ENCODE results near the gene IMPDH2. TPM values are rescaled to one million over a fixed set of nuclear protein-coding genes. Genes with fewer than 3 reads are reported as not detected.

IMPDH2 gene
- total RNA-seq = 361 and 466 TPM in 2 replicates

GRCh38 chr3:49028673-49029562 is at the start of gene IMPDH2:
TSS of gene IMPDH2 (minus strand) at chr3:49029398. CDS start at chr3:49029350, 48 bp downstream.

GRCh38 chr3:49021813-49022687 is 7.1 kb downstream of the IMPDH2 start, which contains the start of gene NDUFAF3:
TSS of gene NDUFAF3 (plus strand) at chr3:49022121. CDS start at chr3:49022145, 24 bp downstream.

GRCh38 chr3:49017971-49018706 is 11.1 kb downstream of the IMPDH2 start, which contains the start of gene DALRD3:
TSS of gene DALRD3 (minus strand) at chr3:49018580. CDS start at chr3:49018564, 16 bp downstream.

GRCh38 chr3:49007068-49007770 is 22.0 kb downstream of the IMPDH2 start, which contains the start of gene WDR6:
TSS of gene WDR6 (plus strand) at chr3:49007391. CDS start at chr3:49007432, 41 bp downstream.

GRCh38 chr3:48989796-48990635 is 39.2 kb downstream of the IMPDH2 start, which contains the start of gene P4HTM:
TSS of gene P4HTM (plus strand) at chr3:48990241. CDS start at chr3:48990257, 16 bp downstream.

Other genes starting within 250 kb of the IMPDH2 start
- gene PRKAR2A, start 181.5 kb downstream of the IMPDH2 start, total RNA-seq = 24.6 and 35.8 TPM in 2 replicates
- 5.5 and 8.9 TPM in 2 replicates for gene SLC25A20, start 130.5 kb downstream of the IMPDH2 start, total RNA-seq
- 85.5 and 87.5 TPM in 2 replicates for gene ARIH2, start 110.6 kb downstream of the IMPDH2 start, total RNA-seq
- gene P4HTM, start 39.2 kb downstream of the IMPDH2 start, total RNA-seq = 15.4 and 20.7 TPM in 2 replicates
- gene WDR6, start 22.0 kb downstream of the IMPDH2 start, total RNA-seq = 46.3 and 54.7 TPM in 2 replicates
- 52.9 and 62.2 TPM in 2 replicates for gene DALRD3, start 10.8 kb downstream of the IMPDH2 start, total RNA-seq
- gene NDUFAF3, start 7.3 kb downstream of the IMPDH2 start, total RNA-seq = 49.4 and 59.8 TPM in 2 replicates
- gene QRICH1, start 64.7 kb upstream of the IMPDH2 start, total RNA-seq = 55.6 and 88.7 TPM in 2 replicates
- gene QARS1, start 75.4 kb upstream of the IMPDH2 start, total RNA-seq = 304 and 395 TPM in 2 replicates
- 39.5 and 48.4 TPM in 2 replicates for gene USP19, start 91.4 kb upstream of the IMPDH2 start, total RNA-seq
- 288 and 328 TPM in 2 replicates for gene LAMB2, start 103.7 kb upstream of the IMPDH2 start, total RNA-seq
- 15.1 and 20.2 TPM in 2 replicates for gene CCDC71, start 136.9 kb upstream of the IMPDH2 start, total RNA-seq
- gene KLHDC8B, start 142.2 kb upstream of the IMPDH2 start, total RNA-seq = 53.7 and 55.9 TPM in 2 replicates
- 0.96 and 2.1 TPM in 2 replicates for gene C3orf62, start 247.8 kb upstream of the IMPDH2 start, total RNA-seq

All from tracheal epithelial cell (primary cell).